Large intestine (tissue), 3 donors: ENCODE data around the gene COX20. TPM values are rescaled to one million over a fixed set of nuclear protein-coding genes. Genes with fewer than 3 reads are reported as not detected.
"Not testable (repeated sequence)": the region's sequence is repeated elsewhere in the genome, so short reads cannot be mapped to it uniquely, and the experiment has no call there.

Source experiments
- DNase-seq, 2 donors: peaks; one replicate each; pipeline versions ENCODE4 v3.0.0 to v3.0.0-alpha.2; 2013
- H3K27ac ChIP-seq: one replicate; pipeline ENCODE4 v1.5.1; 2013; ENCODE audit warnings: low read length
- H3K27me3 ChIP-seq: 2 replicates; pipeline ENCODE4 v1.6.1; 2013; ENCODE audit warnings: low read length; ENCODE audit not compliant: control insufficient read depth, insufficient read depth
- H3K36me3 ChIP-seq: 2 replicates; pipeline ENCODE4 v1.6.1; 2013; ENCODE audit warnings: low read length; ENCODE audit not compliant: control insufficient read depth, insufficient read depth
- H3K4me1 ChIP-seq: one replicate; pipeline ENCODE4 v1.6.1; 2013; ENCODE audit warnings: low read length; ENCODE audit not compliant: control insufficient read depth, insufficient read depth
- H3K4me3 ChIP-seq: one replicate; pipeline ENCODE4 v1.5.1; 2013; ENCODE audit warnings: low read length
- H3K9me3 ChIP-seq: one replicate; pipeline ENCODE4 v1.6.1; 2013; ENCODE audit warnings: mild to moderate bottlenecking, low read depth, low read length, moderate library complexity; ENCODE audit not compliant: control insufficient read depth
- WGBS: methylation state at CpG from one replicate; pipeline ENCODE4 v1.1.5; 2013; ENCODE audit warnings: low lambda C conversion rate; ENCODE audit not compliant: insufficient coverage; 5-methylcytosine and 5-hydroxymethylcytosine counted together
- polyA plus RNA-seq: library from polyadenylated mRNA; unstranded; fragments of 120-200 nt; gene quantifications from one replicate; pipeline ENCODE4 v1.2.1, GENCODE V29; 2013

COX20 gene
- polyA plus RNA-seq, 1 donor, result 79.2 TPM

- DNase-seq, result peak; percentile 81 to 93
- WGBS, result 17% methylated on average over 1 of the region's 12 CpGs
- peak overlapping the region; percentile 12 for H3K27ac ChIP-seq
- peaks cover 6% of the 10 kb centered on the region for H3K4me1 ChIP-seq
- no peaks in the 10 kb centered on the region for H3K36me3 ChIP-seq
- peaks cover 2% of the 10 kb centered on the region for H3K27me3 ChIP-seq
- no peaks in the 10 kb centered on the region for H3K9me3 ChIP-seq
- no peak overlapping the region for H3K4me3 ChIP-seq
These were observed 18.0 kb upstream of the COX20 start for GRCh38 chr1:244817415-244817894.

- Histone ChIP-seq H3K27me3 (no peaks in the 10 kb centered on the region), H3K9me3 (no peaks in the 10 kb centered on the region), H3K4me3 (no peak overlapping the region), H3K27ac (no peak overlapping the region), H3K4me1 (peaks cover 6% of the 10 kb centered on the region), H3K36me3 (no peaks in the 10 kb centered on the region)
- DNase-seq, result no peak
- WGBS, result no CpG with 5 or more reads among the region's 2 CpGs
These were observed 15.3 kb upstream of the COX20 start for GRCh38 chr1:244820131-244820530.

- H3K27ac ChIP-seq, result no peak overlapping the region
- WGBS, result no CpG with 5 or more reads among the region's 3 CpGs
- peaks cover 6% of the 10 kb centered on the region for H3K4me1 ChIP-seq
- H3K27me3 ChIP-seq, result no peaks in the 10 kb centered on the region
- H3K9me3 ChIP-seq, result no peaks in the 10 kb centered on the region
- no peak for DNase-seq
- H3K36me3 ChIP-seq, result no peaks in the 10 kb centered on the region
- H3K4me3 ChIP-seq, result no peak overlapping the region
These were observed 14.3 kb upstream of the COX20 start for GRCh38 chr1:244821134-244821533.

GRCh38 chr1:244822878-244823277, 12.6 kb upstream of the COX20 start:
- H3K27me3 ChIP-seq, result no peaks in the 10 kb centered on the region
- DNase-seq, result no peak
- 87% methylated on average over 6 of the region's 11 CpGs for WGBS
- H3K27ac ChIP-seq, result no peak overlapping the region
- H3K4me1 ChIP-seq, result peaks cover 1% of the 10 kb centered on the region
- no peaks in the 10 kb centered on the region for H3K9me3 ChIP-seq
- H3K4me3 ChIP-seq, result no peak overlapping the region
- no peaks in the 10 kb centered on the region for H3K36me3 ChIP-seq

GRCh38 chr1:244826712-244827111, 8.7 kb upstream of the COX20 start:
- H3K4me3 ChIP-seq, result no peak overlapping the region
- WGBS, result 100% methylated on average over 2 of the region's 4 CpGs
- H3K4me1 ChIP-seq, result no peaks in the 10 kb centered on the region
- no peak overlapping the region for H3K27ac ChIP-seq
- no peaks in the 10 kb centered on the region for H3K9me3 ChIP-seq
- H3K27me3 ChIP-seq, result no peaks in the 10 kb centered on the region
- DNase-seq, result no peak
- no peaks in the 10 kb centered on the region for H3K36me3 ChIP-seq

- no peaks in the 10 kb centered on the region for H3K4me1 ChIP-seq
- WGBS, result 97% methylated on average over 3 of the region's 3 CpGs
- no peak overlapping the region for H3K4me3 ChIP-seq
- no peaks in the 10 kb centered on the region for H3K9me3 ChIP-seq
- H3K36me3 ChIP-seq, result no peaks in the 10 kb centered on the region
- H3K27me3 ChIP-seq, result no peaks in the 10 kb centered on the region
- H3K27ac ChIP-seq, result no peak overlapping the region
- DNase-seq, result no peak
These were observed 4.8 kb upstream of the COX20 start for GRCh38 chr1:244830639-244831038.

- DNase-seq, H3K4me1 ChIP-seq, H3K36me3 ChIP-seq, H3K27me3 ChIP-seq, H3K9me3 ChIP-seq: not testable (repeated sequence)
- WGBS, result no CpG with 5 or more reads among the region's 8 CpGs
- Histone ChIP-seq H3K27ac (peak overlapping the region; percentile 93), H3K4me3 (peak overlapping the region; percentile 62)
These were observed 2.2 kb upstream of the COX20 start for GRCh38 chr1:244833260-244833659.

GRCh38 chr1:244833734-244834542, 1.5 kb upstream of the COX20 start:
- DNase-seq, result peak; percentile 61 to 82
- peak overlapping the region; percentile 93 for H3K27ac ChIP-seq
- H3K9me3 ChIP-seq, result no peaks in the 10 kb centered on the region
- peaks cover 5% of the 10 kb centered on the region for H3K4me1 ChIP-seq
- peaks cover 3% of the 10 kb centered on the region for H3K36me3 ChIP-seq
- 0% methylated on average over 4 of the region's 32 CpGs for WGBS
- no peaks in the 10 kb centered on the region for H3K27me3 ChIP-seq
- peak overlapping the region; percentile 62 for H3K4me3 ChIP-seq

- Histone ChIP-seq H3K27ac (peak overlapping the region; percentile 93), H3K4me3 (peak overlapping the region; percentile 62), H3K4me1 (peaks cover 5% of the 10 kb centered on the region), H3K36me3 (peaks cover 11% of the 10 kb centered on the region), H3K9me3 (no peaks in the 10 kb centered on the region), H3K27me3 (no peaks in the 10 kb centered on the region)
- DNase-seq, result peak; percentile 93 to 97
- WGBS, result no CpG with 5 or more reads among the region's 49 CpGs
These were observed 749 bp upstream of the COX20 start for GRCh38 chr1:244834543-244835275.

- peaks cover 17% of the 10 kb centered on the region for H3K36me3 ChIP-seq
- H3K9me3 ChIP-seq, result no peaks in the 10 kb centered on the region
- 6% methylated on average over 2 of the region's 7 CpGs for WGBS
- peaks cover 11% of the 10 kb centered on the region for H3K4me1 ChIP-seq
- H3K4me3 ChIP-seq, result peak overlapping the region; percentile 66
- DNase-seq, result peak in 1 of 2 donors; percentile 64
- H3K27me3 ChIP-seq, result no peaks in the 10 kb centered on the region
- peak overlapping the region; percentile 93 for H3K27ac ChIP-seq
These were observed 670 bp downstream of the COX20 start for GRCh38 chr1:244836135-244836521.
